ENCODE data around the gene PDPR.
"Not testable (repeated sequence)": the region's sequence is repeated elsewhere in the genome, so short reads cannot be mapped to it uniquely, and the experiment has no call there.

- TF ChIP-seq CTCF (IDR thresholded peaks at IDR 0.05); USF2 (IDR thresholded peaks at IDR 0.05; ENCODE audit: borderline replicate concordance, low read depth, low read length); CHD2 (IDR thresholded peaks at IDR 0.05; ENCODE audit: low read length, partially characterized antibody); TEAD4 (IDR thresholded peaks at IDR 0.05; ENCODE audit: borderline replicate concordance, insufficient read depth); ELF1 (IDR thresholded peaks at IDR 0.05); PBX3 (IDR thresholded peaks at IDR 0.05); RAD21 (IDR thresholded peaks at IDR 0.05; ENCODE audit: low read length); YY1 (IDR thresholded peaks at IDR 0.05; ENCODE audit: low read depth); RFX5 (IDR thresholded peaks at IDR 0.05; ENCODE audit: low read length); TAF1 (IDR thresholded peaks at IDR 0.05; ENCODE audit: borderline replicate concordance, low read depth, low read length); POLR2AphosphoS5 (IDR thresholded peaks at IDR 0.05; ENCODE audit: low read depth, low read length); IRF3 (IDR thresholded peaks at IDR 0.05; ENCODE audit: low read depth, low read length): not testable (repeated sequence)
Measured at GRCh38 chr16:70088160-70088559, 26.0 kb upstream of the PDPR start.
